Effector CD8-positive, alpha-beta T cell (primary cell): ENCODE data around the gene NAV2.

Source experiments
- DNase-seq: peaks from one replicate; lab custom pipeline; 2025; lab: John Stamatoyannopoulos, UW

NAV2 gene

DNA sequence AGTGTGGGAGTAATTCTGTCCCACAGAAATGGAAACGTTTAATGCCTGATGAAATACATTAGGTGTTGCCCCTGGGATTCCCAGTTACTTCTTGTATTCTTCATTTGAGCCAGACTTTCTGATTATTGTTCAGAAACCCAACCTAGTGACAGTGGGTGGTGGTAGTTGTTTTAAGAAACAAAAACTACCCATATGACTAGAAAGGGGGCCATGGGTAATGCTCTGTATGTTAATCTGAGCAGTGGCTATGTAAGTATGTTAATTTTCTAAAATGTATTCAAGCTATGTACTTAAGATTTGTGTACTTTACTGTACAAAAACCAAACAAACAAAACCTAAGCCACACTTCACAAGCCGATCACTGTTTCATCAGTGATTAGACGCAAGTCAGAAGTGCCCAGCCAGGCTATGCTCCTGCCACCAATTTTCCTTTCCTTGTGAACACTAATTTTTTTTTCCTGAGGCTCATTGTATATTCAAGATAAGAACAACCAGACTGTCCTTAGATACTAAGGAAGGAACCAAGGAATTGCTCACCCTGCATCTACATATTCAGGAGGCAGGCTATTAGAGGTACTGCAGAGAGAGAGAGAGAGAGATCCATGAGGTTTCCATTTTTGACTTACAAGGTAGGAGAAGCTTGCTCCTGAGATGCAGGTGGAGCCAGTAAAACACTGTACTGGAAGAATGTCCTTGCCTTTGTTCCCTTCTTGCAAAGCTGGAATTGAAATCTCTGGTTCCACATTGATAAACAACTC is 324.9 kb downstream of the NAV2 start:
- DNase-seq, result no peak

DNA sequence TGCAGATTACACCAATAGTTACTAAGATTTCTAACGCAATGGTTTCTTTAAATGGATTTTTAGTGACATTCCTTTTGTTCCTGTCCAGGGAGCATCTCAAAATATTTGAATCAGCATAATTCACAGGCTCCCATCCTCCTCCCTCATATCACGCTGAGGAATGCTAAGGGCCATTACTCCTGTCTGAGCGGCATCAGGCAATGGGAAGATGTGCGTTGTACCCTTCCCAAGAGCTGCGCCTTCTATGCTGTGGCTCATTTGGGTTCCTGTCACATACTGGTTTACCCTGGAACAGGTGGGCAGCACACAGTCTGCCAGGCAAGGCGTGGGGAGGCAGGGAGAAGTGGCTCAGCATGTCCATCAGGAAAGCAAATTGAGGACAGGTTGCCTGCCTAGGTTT is 325.8 kb downstream of the NAV2 start:
- DNase-seq, result no peak

DNA sequence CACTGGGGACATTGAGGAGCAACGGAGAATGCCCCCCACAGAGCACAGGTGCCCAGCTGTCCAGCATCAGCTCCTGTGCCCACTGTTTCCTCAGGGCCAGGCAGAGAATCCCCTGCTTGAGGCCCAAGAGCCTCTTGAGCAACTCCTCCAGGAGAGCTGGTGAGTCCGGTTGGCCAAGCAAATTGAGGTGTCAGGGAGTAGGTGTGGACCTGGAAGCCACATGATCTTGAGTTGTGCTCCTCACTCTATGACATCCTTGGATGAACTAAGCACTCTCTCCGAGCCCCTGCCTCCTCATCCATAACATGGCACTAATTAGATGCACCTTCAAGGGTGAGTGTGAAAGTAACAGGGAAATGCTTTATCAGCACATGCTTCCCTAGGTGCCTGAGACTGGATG is 326.3 kb downstream of the NAV2 start:
- DNase-seq, result no peak

DNA sequence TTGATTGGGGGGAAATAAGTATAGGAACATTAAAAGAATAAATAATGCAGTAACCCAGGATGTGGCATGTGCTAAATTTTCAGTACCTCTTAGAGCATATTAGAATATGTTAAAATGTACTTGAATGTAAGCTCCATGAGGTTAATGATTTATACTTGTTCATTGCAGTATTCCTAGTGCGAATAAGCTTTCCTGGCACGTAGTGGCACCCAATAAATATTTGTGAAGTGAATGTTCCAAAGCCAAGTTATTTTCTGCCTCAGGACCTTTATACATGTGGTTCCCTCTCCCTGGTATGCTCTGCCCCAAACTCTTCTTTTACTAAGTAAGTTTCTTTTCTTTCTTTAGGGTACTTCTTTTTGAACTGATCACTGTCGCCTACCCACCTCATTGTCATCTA is 328.9 kb downstream of the NAV2 start:
- no peak for DNase-seq

DNA sequence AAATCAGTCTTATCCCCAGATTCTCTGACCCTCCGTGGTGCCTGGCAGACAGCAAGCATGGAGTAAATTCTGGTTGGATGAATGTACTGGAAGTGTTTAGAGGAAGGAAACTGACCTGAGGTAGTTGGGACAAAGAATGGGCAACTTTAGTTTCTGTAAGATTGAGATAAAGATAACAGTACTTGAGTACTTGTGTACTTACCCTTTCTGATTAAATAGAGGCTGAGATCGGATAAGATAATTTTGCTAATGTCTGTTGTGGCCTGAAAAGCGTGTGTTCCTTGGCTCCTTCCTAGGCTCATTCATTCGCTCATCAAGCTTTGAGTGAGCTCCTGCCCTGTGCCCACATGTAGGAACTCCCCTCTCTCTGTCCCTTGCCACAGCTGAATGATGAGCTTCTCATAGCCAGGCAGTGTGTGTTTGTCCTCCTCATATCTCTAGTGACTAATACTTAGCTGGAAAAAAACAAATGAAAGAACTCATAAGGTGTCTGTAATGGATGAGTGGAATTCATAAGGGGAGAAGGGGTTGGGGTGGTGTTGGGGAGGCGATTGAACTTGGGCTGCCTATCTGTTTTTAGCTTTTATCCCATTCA is 329.5 kb downstream of the NAV2 start:
- DNase-seq, result no peak

DNA sequence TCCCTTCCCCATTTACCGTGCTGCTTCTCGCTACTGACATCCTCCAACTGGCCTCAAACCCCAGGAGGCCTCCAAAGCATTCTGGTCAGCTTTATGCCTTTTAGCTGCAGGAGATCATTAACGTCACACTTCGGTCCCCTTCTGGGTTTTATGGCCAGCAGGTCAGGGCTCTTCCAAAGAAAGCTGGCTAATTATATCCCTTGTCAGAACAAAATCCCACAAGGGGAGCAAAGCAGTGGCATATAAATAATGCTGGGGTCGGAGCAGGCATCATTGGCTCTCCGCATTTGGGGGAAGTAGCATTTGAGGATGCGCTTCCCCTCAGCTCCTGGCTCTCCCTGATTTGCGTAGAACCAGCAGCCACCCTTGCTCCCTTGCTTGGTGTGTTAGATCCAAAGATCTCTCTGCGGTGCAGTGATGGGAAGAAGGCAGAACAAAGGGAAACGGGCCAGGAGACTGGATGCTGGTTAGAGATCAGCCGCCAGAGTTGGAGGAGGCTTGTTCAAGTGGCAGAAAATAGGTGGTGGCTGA is 330.2 kb downstream of the NAV2 start:
- no peak for DNase-seq

GRCh38 chr11:20043992-20044391 is 331.4 kb downstream of the NAV2 start:
- DNase-seq, result no peak

DNA sequence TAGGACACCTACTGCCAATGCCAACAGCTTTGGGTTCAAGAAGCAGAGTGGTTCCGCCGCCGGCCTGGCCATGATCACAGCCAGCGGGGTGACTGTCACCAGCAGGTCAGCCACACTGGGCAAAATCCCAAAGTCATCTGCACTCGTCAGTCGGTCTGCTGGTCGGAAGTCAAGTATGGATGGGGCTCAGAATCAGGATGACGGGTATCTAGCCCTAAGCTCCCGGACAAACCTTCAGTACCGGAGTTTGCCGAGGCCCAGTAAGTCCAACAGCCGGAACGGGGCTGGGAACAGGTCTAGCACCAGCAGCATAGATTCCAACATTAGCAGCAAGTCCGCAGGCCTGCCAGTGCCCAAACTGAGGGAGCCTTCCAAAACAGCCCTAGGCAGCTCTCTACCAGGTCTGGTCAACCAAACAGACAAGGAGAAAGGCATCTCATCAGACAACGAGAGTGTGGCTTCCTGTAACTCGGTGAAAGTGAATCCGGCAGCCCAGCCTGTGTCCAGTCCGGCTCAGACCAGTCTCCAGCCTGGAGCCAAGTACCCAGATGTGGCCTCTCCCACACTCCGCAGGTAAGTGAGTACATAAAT is 332.6 kb downstream of the NAV2 start:
- no peak for DNase-seq

- no peak for DNase-seq
Observed at GRCh38 chr11:20046416-20046815, 333.8 kb downstream of the NAV2 start.

GRCh38 chr11:20047006-20047768 is 334.6 kb downstream of the NAV2 start:
- no peak for DNase-seq

DNA sequence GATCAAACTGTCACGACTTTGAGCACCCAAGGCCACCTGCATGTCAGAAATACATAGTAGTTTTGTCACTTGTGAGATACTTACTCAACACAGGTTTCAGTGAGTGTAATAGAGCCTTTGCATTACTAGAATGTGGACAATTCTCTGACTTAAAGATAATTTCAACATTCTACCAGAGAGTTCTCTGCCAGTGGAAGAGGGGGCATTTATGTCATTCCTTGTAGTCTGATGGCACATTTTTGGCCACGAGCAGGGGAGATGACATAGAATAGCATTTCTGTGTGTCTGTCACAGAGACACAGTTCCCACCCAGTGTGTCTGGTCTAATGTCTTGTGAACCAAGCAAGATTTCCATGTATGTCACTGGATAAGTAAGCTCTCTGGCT is 335.1 kb downstream of the NAV2 start:
- DNase-seq, result no peak

DNA sequence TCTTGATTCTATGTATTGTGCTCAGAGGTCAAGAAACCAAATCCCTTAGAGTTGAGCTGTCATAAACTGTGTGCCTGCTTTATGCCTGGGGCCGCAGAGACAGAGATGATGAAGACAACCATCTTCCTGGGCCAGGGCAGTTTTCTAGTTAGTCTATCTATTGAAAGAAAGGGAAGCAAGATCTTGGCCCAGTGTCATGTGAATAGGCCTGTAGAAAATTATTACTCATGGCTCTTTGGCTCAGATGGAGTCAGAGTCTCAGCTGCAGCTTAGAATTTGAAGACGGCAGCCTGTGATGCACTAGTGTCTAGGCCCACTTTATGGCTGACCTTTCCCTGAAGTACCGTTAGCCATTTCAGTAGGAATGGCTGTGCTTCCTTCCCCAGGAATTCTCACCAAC is 335.6 kb downstream of the NAV2 start:
- DNase-seq, result no peak

GRCh38 chr11:20048707-20049106 is 336.1 kb downstream of the NAV2 start:
- no peak for DNase-seq

DNA sequence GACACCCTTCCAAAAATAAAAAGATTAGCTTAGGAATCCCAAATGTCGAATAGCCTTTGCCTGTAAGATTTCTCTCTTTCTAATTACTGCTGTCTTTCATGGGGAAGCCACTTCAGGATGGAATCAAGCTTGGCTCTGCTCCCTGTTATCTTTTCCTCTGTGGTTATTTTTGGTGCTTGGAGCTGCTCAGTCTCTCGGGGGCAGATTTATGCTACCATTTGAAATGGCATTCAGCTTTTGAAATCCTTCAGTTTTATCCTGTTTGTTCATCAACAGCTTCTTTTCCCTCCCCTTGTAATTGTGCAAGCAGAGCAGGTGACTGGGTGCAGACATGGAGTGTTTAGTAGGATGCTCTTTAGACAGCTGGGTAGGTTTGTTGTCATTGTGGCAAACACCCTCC is 336.6 kb downstream of the NAV2 start:
- DNase-seq, result no peak

DNA sequence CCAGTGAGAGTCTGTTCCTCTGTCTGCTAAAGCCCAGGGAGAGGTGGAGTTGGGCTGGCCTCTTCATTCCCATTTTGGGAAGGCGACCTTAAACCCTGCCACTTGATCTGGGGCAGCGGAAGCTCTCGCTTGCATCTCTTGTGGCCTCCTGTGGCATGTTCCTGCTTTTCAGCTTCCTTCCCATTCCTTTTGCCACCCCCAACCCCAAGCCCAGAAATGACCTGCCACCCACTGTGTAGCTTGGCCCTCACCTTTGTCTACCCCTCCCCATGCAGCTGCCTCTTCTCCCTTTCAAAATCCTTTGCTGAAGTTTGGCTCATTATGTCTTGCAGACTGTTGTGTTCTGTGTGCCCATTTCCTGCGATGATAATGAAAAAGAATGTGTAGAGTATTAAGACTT is 337.4 kb downstream of the NAV2 start:
- no peak for DNase-seq

DNA sequence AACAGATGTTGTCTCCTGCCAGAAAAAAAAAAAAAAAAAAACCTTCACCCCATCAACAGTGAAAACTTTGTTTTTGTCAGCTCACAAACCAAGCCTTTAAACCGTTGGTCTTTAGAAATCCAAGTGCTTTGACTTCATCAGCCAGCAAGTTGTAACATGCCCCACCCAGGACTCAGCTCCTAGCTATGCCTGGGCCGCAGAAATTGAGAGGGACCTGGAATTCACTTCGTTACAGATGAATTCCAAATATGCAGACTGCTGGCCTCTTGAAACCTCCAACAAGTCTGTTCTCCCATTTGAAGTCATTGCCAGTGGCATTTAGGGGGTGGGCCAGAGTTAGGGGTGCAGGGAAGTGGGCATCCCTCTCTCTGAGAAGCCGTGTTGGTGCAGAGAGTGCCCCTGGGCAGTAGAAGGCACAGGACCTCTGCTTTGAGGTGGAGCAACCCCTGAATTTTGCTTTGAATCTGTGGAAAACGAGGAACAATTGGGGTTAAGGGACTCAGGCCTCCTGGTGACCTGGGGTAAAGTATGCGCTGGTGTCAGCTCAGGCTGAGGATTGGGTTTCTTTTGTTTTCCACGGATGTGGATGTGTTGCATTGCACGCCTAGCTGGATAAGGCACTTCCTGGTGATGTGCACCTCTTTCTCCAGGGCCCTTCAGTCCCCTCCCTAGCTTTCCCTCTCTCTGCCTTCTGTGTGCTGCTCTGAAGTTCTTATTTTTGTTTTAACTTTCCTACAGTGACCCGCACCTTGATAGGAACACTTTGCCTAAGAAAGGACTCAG is 338.1 kb downstream of the NAV2 start:
- no peak for DNase-seq

- no peak for DNase-seq
Observed at GRCh38 chr11:20051469-20052399, 339.1 kb downstream of the NAV2 start.

- no peak for DNase-seq
Observed at GRCh38 chr11:20053572-20053971, 340.9 kb downstream of the NAV2 start.

GRCh38 chr11:20054584-20054983 is 341.9 kb downstream of the NAV2 start:
- DNase-seq, result no peak

- no peak for DNase-seq
Observed at GRCh38 chr11:20055312-20055711, 342.7 kb downstream of the NAV2 start.
